Keratinocyte (primary cell): ENCODE measurements around the gene UNC119B. TPM values are rescaled to one million over a fixed set of nuclear protein-coding genes. Genes with fewer than 3 reads are reported as not detected.

Experiments
- DNase-seq: peaks from one replicate; pipeline ENCODE4 v3.0.0-alpha.2; 2011; ENCODE audit warnings: low read depth, missing footprints, low spot score
- FAIRE-seq: peaks from 2 replicates; lab custom pipeline; 2011; peaks lifted over from hg19 to GRCh38; lab: Jason Lieb, UNC
- H2AFZ ChIP-seq: 2 replicates; pipeline ENCODE4 v1.6.0; 2012; ENCODE audit warnings: low read length, control low read depth, inconsistent platforms; ENCODE audit not compliant: control insufficient read depth
- H3K27ac ChIP-seq: 2 replicates; pipeline ENCODE4 v1.5.1; 2011; ENCODE audit warnings: low read length; ENCODE audit not compliant: control insufficient read depth, insufficient read depth
- H3K27me3 ChIP-seq: 3 replicates; pipeline ENCODE4 v1.6.0; 2011; ENCODE audit warnings: low read length; ENCODE audit not compliant: control insufficient read depth, insufficient read depth; ENCODE audit errors: extremely low read depth
- H3K36me3 ChIP-seq, 2 experiments: 2 replicates in 1 of 2; 3 replicates in 1 of 2; pipeline ENCODE4 v1.5.1; 2011; ENCODE audit warnings: low read length in 2 of 2, mild to moderate bottlenecking in 1 of 2; ENCODE audit not compliant: control insufficient read depth in 2 of 2, insufficient read depth in 2 of 2; ENCODE audit errors: extremely low read depth in 1 of 2
- H3K4me1 ChIP-seq: 3 replicates; pipeline ENCODE4 v1.5.1; 2011; ENCODE audit warnings: low read length; ENCODE audit not compliant: control insufficient read depth, insufficient read depth; ENCODE audit errors: extremely low read depth
- H3K4me2 ChIP-seq: 3 replicates; pipeline ENCODE4 v1.6.0; 2011; ENCODE audit warnings: low read depth, low read length; ENCODE audit not compliant: control insufficient read depth, insufficient read depth; ENCODE audit errors: extremely low read depth
- H3K4me3 ChIP-seq, 3 experiments: fragments of 200-600 bp in 1 of 3; sonication (generic) in 1 of 3; 2 replicates in 2 of 3; 3 replicates in 1 of 3; pipeline ENCODE4 v1.5.1; 2011 to 2016; ENCODE audit warnings: low read length in 3 of 3, mild to moderate bottlenecking in 3 of 3, control low read depth in 2 of 3, inconsistent platforms in 1 of 3, low read depth in 1 of 3, mixed read lengths in 1 of 3, mixed run types in 1 of 3, moderate library complexity in 1 of 3; ENCODE audit not compliant: control insufficient read depth in 2 of 3, insufficient read depth in 2 of 3; ENCODE audit errors: extremely low read depth in 1 of 3
- H3K79me2 ChIP-seq: 2 replicates; pipeline ENCODE4 v1.6.0; 2012; ENCODE audit warnings: low read length; ENCODE audit not compliant: control insufficient read depth, insufficient read depth
- H3K9ac ChIP-seq: 3 replicates; pipeline ENCODE4 v1.6.0; 2011; ENCODE audit warnings: low read length; ENCODE audit not compliant: control insufficient read depth, insufficient read depth; ENCODE audit errors: extremely low read depth
- H3K9me1 ChIP-seq: 3 replicates; pipeline ENCODE4 v1.6.0; 2011; ENCODE audit warnings: low read length; ENCODE audit not compliant: control insufficient read depth, insufficient read depth; ENCODE audit errors: extremely low read depth
- H3K9me3 ChIP-seq: 2 replicates; pipeline ENCODE4 v1.5.1; 2012; ENCODE audit warnings: low read depth, low read length; ENCODE audit not compliant: control insufficient read depth
- H4K20me1 ChIP-seq: 3 replicates; pipeline ENCODE4 v1.6.0; 2011; ENCODE audit warnings: low read length; ENCODE audit not compliant: control insufficient read depth, insufficient read depth; ENCODE audit errors: extremely low read depth
- EZH2 ChIP-seq: IDR thresholded peaks from one replicate; pipeline ENCODE4 v1.6.1; 2012; ENCODE audit warnings: inconsistent platforms, mild to moderate bottlenecking, low read length, moderate library complexity
- dilution Hi-C: fragments of 300-500 bp; cut with MboI; formaldehyde crosslinking; loops from one replicate; pipeline ENCODE4 v1.7.0; 2020; ENCODE audit warnings: low sequenced_read_pairs; ENCODE audit not compliant: extremely low pct_ligation_motif_present
- polyA plus RNA-seq, 5 experiments: library from polyadenylated mRNA; depleted of rRNA in 3 of 5; stranded (reverse) in 3 of 5; stranded (forward) in 1 of 5; unstranded in 1 of 5; fragments of >200 nt; gene quantifications; 1 replicate in 1 of 5; 2 replicates in 3 of 5; 3 replicates in 1 of 5; pipeline versions ENCODE4 v1.2.1 to v1.2.3, GENCODE V29; 2011 to 2012; ENCODE audit warnings: missing spikeins in 2 of 5, low read depth in 1 of 5, low replicate concordance in 1 of 5
- TF ChIP-seq, protein P1 (sequence below), 3 experiments: IDR thresholded peaks in 1 of 3; conservative IDR thresholded peaks in 1 of 3; optimal IDR thresholded peaks in 1 of 3; 2 replicates in 2 of 3; 3 replicates in 1 of 3; pipeline versions ENCODE3 to v1.5.1; 2011; ENCODE audit warnings: low read length in 3 of 3, mild to moderate bottlenecking in 3 of 3, moderate library complexity in 2 of 3, control low read depth in 1 of 3, inconsistent platforms in 1 of 3; ENCODE audit not compliant: insufficient read depth in 2 of 3; ENCODE audit errors: extremely low read depth in 1 of 3

The UNC119B gene
- polyA plus RNA-seq, 1 donor (not counting 4 experiments of a cell fraction or from before 2014, with no cell fraction given) = 22.0 TPM

DNA sequence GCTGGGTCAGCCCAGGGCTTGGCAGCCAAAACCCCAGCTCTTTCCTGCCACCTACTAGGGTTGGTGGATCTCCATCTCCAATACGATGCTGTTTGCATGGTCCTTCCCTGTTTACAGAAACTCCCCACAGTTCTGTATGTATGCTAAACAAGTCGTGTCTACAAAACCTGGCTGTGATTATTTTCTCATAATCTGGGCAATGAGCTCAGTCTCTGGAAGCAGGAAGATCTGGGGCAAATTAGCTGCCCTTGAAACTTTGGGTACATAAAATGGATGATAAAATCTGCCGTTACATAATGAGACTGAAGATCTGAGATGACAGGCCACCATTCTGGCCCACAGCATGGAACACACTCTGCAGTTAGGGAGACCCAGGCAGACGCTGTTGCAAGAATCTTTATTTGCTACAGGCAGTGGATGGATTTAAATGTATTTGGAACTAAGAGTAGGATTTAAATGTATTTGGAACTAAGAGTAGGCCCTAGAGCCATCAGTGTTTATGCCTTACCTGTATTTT, 47.0 kb downstream of the UNC119B start:
- H3K4me1 ChIP-seq = peaks cover 21% of the 10 kb centered on the region
- no peak overlapping the region for H3K27ac ChIP-seq
- H3K4me3 ChIP-seq = no peak overlapping the region
- no peak overlapping the region for H2AFZ ChIP-seq
- dilution Hi-C loops = no loop called here
- H3K36me3 ChIP-seq = peaks cover 4 to 7% of the 10 kb centered on the region in 2 experiments
- no peak overlapping the region for H3K9ac ChIP-seq
- H4K20me1 ChIP-seq = no peaks in the 10 kb centered on the region
- FAIRE-seq = no peak
- no peaks in the 10 kb centered on the region for H3K79me2 ChIP-seq
- TF ChIP-seq EZH2 = no peak
- TF ChIP-seq, protein P1, sequence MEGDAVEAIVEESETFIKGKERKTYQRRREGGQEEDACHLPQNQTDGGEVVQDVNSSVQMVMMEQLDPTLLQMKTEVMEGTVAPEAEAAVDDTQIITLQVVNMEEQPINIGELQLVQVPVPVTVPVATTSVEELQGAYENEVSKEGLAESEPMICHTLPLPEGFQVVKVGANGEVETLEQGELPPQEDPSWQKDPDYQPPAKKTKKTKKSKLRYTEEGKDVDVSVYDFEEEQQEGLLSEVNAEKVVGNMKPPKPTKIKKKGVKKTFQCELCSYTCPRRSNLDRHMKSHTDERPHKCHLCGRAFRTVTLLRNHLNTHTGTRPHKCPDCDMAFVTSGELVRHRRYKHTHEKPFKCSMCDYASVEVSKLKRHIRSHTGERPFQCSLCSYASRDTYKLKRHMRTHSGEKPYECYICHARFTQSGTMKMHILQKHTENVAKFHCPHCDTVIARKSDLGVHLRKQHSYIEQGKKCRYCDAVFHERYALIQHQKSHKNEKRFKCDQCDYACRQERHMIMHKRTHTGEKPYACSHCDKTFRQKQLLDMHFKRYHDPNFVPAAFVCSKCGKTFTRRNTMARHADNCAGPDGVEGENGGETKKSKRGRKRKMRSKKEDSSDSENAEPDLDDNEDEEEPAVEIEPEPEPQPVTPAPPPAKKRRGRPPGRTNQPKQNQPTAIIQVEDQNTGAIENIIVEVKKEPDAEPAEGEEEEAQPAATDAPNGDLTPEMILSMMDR (optimal IDR thresholded peaks at IDR 0.05 in 1 of 3, IDR thresholded peaks at IDR 0.05 in 1 of 3, conservative IDR thresholded peaks at IDR 0.05 in 1 of 3; ENCODE audit: extremely low read depth in 1 of 3, insufficient read depth in 2 of 3, low read length in 3 of 3) = no peak
- DNase-seq = no peak
- H3K4me2 ChIP-seq = no peak overlapping the region
- no peaks in the 10 kb centered on the region for H3K9me1 ChIP-seq
- no peaks in the 10 kb centered on the region for H3K27me3 ChIP-seq
- no peaks in the 10 kb centered on the region for H3K9me3 ChIP-seq

DNA sequence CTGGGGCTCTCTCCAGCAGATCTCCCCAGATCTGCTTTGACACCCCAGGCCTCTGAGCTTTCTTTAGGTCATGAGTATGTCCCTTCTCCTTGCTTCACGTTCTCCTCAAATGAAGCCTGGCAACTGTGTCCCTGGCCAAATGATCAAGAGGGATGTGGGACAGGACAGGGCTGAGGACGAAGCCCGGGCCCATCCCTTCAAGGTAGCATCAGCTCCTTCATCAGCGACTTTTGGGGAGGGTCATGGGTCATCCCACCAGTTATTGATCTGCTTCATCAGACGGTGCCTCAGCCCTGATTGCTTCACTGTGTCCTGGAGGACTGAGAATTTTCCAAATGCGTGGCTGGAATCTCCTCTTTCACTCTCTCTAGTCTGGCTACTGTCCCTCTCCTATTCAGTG, 47.7 kb downstream of the UNC119B start:
- Histone ChIP-seq H3K9ac (no peak overlapping the region), H3K4me1 (peaks cover 22% of the 10 kb centered on the region), H3K9me1 (no peaks in the 10 kb centered on the region), H3K36me3 (peaks cover 4 to 10% of the 10 kb centered on the region in 2 experiments), H3K4me2 (no peak overlapping the region), H3K9me3 (no peaks in the 10 kb centered on the region), H3K27ac (no peak overlapping the region), H4K20me1 (no peaks in the 10 kb centered on the region), H3K27me3 (no peaks in the 10 kb centered on the region), H3K4me3 (no peak overlapping the region), H3K79me2 (no peaks in the 10 kb centered on the region), H2AFZ (no peak overlapping the region)
- DNase-seq = no peak
- TF ChIP-seq, protein P1 (optimal IDR thresholded peaks at IDR 0.05 in 1 of 3, IDR thresholded peaks at IDR 0.05 in 1 of 3, conservative IDR thresholded peaks at IDR 0.05 in 1 of 3; ENCODE audit: extremely low read depth in 1 of 3, insufficient read depth in 2 of 3, low read length in 3 of 3) = no peak
- FAIRE-seq = no peak
- dilution Hi-C loops = no loop called here
